ENCODE measurements around the gene AOPEP.

The AOPEP gene

DNA sequence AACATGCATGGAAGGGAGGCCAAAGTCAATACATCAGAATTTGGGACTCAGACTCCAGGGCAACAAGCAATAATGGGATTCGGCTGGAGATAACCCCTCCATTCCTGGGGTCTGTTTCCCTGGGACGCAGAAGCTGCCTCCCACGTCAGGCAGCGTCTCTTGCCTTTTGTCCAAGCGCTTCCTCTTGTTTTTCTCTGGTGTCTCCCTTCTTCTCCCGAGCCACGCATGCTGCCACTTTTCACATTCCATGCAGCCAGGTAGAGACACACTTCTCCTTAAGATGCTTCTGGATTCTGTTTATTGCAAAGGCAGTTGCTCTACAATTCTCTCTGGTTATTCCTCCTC lies 267.3 kb downstream of the AOPEP start:
- no peak for DNase-seq (ENCODE audit: low read depth)

DNA sequence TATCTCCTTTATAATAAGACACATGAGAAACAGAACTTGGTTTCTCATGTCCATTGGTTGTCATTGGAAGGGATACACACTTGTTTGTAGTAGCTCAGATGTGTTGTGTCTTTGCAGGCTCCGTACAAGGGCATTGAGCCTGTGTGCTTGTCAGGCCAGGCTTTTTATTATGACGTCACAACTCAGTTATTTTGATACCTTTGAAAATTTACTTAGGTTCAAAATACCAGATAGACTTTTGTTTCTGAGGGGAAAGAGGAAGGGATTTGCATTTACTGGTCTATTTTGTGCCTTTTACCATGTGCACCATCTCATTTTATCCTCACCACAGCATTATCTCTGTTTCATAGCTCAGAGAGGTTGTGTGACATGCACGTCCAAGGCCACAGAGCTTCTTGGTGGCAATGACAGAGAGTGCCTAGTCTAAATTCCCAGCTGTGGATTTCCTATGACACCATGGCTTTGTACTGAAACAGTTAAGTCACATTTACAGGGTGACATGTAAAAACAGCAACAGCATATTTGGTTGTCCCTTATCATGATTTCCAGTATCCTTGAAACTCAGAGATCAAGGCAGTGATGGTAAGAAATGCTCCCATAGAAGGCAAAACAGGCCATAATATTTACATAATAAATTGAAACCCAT lies 268.7 kb downstream of the AOPEP start:
- DNase-seq (ENCODE audit: low read depth), result no peak

DNA sequence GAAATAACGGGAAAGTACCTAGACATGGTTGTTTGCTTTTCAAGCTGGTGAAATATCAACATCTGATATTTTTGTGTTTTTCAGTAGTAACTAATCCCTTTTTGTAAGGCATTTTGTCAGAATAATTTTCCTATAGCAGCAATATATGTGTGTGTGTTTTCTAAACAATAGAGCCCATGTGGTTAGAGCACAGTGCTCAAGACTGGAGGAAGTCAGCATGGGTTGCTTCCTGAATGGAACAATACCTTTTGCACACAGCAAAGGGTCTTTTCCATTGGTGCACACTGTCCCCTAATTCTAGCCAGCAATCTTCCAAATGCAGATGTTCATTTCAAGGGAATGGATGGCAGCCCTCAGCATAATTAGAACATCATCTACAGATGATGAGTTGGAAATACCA lies 270.1 kb downstream of the AOPEP start:
- no peak for DNase-seq (ENCODE audit: low read depth)

DNA sequence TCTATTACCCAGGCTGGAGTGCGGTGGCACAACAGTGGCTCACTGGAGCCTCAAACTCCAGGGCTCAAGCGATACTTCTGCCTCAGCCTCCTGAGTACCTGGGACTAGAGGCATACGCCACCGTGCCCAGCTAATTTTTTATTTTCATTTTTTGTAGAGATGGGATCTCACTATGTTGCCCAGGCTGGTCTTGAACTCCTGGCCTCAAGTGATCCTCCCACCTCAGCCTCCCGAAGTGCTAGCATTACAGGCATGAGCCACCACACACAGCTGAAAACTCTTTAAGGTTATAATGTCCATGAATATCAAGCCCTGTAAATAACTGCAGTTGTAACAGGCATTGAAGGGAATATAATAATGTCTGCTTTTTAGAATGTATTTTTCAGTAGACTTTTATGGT lies 271.2 kb downstream of the AOPEP start:
- no peak for DNase-seq (ENCODE audit: low read depth)

DNA sequence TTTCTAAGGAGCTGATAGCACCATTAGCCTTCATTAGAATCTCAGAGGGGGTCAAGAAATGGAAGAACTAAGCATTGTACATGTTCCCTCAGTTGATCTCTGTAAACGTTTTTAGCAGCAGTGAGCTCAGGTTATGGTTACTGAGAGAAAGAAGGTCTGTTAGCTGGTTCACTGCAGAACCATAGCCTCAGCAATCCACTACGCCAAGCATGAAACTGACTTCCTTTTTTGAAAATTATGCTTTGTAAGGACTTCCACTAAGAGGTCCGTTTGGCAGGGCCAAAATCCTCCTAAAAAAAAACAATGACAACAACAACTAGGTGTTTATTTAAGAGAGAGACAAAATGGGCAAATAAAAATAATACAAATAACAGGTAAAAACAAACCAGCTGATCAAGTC lies 273.3 kb downstream of the AOPEP start:
- no peak for DNase-seq (ENCODE audit: low read depth)

DNA sequence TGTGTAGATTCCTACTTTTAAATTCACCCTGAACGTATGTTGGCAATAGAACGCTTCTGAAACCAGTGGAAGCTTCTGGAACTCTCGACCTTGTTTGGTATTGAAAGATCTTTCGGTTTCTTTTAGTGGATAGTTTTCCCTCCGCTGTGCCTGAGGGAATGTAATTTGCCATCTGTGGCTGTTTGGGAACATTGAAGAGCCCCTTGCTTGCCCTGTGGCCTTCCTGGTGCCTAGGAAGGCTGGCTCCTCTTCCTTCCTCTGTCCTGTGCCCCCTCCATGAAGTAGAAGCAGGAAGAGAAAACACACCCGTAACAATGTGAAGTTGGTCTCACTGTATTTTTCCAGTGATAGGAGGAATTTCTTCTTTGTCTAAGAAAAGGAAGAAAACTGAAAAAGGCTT lies 274.3 kb downstream of the AOPEP start:
- DNase-seq (ENCODE audit: low read depth), result no peak

DNA sequence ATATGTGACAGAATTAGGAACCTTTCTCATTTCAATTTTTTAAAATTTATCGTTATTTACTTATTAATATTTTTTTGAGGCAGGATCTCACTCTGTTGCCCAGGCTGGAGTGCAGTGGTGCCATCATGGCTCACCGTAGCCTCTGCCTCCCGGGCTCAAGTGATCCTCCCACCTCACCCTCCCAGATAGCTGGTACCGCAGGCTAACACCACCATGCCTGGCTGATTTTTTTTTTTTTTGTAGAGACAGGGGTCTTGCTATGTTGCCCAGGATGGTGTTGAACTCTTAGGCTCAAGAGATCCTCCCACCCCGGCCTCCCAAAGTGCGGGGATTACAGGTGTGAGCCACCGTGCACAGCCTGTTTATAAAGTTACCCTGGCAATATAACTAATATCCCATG lies 275.2 kb downstream of the AOPEP start:
- no peak for DNase-seq (ENCODE audit: low read depth)

DNA sequence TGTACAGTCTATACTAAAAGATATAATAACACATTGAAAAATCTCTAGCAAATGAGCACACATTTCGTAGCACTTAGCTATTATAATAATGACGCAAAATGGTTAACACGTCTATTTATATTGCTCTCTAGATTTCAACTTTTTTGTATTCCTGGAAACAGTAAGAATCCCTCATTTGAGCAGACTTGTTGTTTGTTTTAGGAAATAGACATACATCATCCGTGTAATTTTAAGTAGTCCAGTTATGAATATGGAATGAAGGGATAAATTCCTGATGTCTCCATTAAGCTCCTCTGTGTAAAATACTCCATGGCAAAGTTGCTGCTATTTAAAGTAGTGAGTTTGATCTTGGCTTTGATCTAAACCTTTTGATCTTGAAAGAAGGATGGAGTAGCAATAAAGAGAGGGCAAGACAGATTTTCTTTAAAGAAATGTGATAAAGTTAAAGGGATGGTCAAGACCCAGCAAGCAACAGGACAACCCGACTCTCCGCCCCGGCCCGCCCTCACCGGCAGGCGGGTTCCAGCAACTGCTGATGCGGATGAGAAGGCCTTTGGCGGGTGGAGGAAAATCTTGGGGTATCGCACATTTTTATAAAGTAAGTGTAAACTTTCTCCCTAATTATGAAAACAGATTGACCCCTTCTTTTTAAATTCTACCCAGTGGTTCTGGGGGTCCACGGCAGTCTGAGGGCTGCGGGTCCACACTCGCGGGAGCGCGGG lies 277.4 kb downstream of the AOPEP start:
- no peak for DNase-seq (ENCODE audit: low read depth)

DNA sequence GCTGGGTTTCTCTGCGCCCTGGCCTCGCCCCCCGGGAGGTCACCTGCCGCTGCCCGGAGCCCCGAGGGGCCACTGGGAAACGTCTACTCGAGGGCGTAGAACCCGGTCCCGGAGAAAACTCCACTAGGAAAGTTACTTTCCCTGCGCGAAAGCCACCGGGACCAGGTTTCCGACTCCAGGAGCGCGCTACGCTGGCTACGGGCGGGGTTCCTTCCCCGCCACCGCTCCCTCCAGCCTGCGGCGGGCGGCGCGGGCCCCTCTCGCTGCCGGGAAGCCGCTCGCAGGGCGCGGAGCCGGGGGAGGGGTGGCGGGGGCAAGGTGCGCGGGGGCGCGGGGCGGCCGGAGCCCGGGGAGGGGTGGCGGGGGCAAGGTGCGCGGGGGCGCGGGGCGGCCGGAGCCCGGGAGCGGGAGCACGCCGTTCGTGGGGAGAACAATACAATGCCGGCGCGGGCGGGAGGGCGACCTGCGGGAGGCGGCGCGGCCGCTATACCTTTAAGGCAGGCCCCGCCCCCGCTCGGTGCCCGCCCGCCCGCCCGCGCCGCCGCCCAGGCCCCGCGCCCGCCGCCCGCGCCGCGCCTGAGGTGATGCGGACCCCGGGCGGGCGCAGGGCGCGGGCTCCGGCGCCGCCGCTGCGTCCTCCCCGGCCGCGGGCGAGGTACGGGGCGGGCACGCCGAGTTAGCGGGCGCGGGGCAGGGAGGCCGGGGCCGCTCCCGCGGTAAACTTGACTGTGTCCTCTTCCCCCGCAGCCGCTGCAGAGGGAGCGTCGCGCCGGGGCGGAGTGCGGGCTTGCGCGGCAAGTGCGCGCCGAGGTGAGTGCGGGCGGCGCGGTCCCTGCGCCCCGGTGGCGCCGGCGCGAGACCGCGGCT lies 278.1 kb downstream of the AOPEP start:
- DNase-seq (ENCODE audit: low read depth), result peak; percentile 9

DNA sequence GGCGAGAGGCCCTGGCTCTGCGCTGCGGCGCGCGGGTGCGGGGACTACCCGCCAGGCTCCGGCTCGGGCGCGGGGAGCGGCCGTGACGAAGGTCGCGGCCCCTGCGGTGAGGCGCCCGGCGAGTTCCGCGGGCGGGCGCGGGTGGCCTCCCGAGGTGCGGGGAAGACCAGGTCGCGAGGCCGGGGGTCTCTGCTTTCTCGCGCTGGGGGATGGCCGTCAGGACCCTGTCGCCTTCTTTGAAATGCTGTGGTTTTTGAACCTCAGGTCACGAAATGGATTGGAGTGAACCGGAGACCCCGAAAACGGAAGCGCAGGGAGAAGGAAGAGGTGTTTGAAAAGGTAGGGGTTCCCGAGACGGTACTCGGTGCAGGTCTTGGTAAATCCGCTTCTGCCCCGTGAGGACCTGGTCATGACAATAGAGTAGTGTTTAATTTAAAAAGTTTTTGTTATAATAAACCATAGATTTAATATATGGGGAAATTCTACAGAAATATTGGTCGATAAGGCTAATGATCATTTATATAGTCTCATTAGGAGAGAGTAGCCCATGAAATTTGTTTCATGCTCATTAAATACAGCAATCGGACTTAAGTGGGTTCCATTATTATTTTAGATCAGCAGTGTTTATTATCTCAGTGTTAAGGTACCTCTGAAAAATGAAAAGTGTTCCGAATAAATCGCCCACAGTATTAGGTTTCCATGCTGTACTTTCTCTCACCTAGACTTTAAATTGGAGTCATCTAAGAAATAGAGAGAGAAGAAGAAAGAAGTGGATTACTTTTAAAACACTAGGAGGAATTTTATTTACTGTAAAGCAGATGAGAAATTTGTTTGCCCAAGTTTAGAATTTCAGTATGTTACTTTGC lies 279.0 kb downstream of the AOPEP start:
- no peak for DNase-seq (ENCODE audit: low read depth)

DNA sequence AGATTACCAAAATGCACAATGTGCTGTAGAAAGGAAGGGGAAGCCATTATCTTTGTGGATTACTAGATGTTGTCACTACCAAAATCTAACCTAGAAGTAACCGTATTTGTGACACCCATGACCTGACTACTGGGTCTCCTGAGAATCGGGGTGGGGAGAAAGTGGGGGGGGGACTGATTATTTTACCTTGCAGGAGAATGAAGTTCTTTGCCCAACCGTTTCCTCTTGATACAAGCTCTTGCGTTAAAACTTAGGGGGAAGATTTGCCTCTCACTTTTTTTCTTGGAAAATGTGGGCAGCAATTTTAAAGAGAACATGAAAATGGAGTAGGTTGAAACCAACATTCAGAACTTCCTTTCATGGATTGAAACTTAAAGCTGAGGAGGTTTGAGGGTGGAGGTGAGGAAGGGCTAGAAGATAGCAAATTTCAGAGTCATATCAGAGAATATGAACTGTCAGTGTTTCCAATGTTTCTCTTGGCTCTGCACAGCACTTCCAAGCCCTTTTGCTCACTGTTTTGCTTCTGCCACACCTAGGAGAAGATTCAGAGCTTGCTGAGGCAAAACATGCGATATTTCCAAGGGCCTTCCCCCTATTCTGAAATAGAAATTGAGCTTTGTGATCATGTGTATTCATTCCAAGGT lies 280.8 kb downstream of the AOPEP start:
- no peak for DNase-seq (ENCODE audit: low read depth)

DNA sequence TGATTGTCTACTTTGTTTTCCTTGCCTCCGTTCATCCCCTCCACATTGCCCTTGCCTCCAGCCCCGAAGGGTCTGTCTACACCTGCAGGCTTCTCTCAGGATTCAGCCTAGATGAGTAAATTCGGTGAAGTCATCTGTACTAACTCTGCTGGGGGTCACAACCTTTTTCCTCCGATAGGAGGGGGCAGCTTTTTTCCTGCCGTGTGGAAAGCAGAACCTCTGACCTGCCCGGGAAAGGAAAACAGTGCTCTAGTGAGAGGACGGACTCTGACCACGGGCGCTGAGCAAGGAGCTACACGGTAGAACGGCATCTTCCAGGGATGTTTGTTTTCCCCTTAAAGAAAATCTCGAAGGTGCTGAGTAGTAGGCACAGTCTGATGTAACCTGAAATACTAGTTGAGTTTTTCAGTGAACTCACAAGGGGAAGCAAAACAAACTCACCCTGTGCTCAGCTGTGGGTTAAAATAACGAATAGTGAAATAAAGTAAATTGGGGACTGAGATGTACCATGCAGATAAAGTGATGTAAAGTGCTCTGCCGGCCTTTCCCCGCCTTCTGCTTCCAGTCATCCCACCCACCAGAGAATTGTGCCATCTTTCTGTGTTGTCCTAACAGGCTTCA lies 281.8 kb downstream of the AOPEP start:
- DNase-seq (ENCODE audit: low read depth), result no peak

DNA sequence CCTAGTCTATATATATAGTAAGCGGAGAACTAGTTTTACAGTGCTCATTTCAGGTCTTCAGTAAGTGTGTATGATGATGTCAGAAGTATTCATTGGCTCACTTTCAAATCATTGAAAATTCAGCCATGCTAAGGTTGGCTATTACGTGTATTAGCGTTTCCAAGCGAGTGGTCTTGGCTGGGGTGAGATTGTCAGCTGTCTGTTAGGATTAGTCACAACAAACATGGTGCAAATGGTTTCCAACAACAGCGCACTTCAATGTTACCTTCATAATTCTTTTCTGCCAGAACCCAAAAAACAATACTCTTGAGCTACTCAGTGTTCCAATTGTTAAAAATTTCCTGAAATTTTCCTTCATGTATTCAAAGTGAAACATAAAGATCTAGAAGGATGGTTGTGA lies 283.0 kb downstream of the AOPEP start:
- DNase-seq (ENCODE audit: low read depth), result no peak

DNA sequence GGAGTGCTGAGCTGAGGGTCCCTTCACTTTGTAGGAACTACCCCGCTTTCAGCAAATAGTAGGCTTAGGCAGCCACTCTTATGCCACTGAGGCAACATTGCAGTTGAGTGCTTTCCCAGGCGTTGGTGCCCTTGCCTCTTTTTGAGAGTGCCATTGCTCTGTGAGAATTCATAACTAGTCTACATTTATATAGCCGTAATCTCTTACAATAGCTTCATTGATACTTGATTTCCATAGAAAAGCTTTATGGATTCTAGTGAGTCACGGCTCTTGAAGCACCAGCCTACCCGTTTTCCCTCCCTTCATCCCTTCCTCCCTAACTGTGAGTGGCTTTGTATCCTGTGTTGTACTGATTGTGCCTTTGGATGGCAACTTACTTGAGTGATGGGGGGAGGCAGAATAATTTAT lies 283.9 kb downstream of the AOPEP start:
- no peak for DNase-seq (ENCODE audit: low read depth)

DNA sequence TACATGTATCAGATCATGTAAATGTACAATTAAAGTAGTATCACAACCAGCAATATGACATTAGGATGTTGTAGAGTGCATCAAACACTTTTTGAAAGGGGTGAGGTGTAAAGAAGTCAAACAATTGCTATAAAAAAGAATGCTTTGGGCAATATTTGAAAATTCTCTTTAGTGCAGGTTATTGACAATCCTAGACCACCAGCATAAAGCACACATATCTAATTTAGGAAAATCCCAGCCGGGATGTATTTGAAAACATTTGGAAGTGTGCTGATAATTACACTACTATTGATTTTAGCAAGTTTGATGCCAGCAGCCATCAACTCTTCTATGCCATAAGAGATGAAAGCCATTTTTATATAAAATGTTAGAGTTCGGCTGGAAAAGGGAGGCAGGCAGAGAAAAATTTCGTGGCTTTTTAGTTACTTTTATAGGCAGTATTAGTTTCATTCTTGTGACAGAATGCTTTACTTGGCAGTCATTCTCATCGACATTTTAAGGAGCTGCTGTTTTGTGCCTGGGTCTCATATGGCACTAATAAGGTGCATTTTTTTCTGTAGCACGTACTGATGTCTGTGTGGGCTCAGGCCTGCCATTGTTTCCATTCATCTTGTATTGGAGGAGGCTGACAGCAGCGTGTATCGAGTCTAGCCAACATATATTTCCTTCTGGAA lies 285.7 kb downstream of the AOPEP start:
- DNase-seq (ENCODE audit: low read depth), result no peak

DNA sequence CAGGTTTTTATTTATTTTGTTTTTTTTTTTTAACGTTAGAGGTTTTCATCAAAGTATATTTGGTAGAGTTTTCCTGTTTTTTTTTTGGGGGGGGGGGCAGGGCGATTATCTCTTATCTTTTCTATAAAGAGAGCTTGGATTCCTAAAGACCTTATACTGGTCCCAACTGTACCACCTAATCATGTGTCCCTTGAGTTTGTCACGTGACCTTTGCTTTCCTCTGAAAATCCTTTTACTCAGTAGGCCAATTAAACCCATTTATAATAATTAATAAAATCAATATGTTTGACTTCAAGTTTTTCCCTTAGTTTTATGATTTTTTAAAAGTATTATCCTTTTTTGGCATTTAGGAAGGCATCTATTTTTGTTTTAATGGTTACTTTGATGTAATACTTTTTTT lies 286.4 kb downstream of the AOPEP start:
- no peak for DNase-seq (ENCODE audit: low read depth)

DNA sequence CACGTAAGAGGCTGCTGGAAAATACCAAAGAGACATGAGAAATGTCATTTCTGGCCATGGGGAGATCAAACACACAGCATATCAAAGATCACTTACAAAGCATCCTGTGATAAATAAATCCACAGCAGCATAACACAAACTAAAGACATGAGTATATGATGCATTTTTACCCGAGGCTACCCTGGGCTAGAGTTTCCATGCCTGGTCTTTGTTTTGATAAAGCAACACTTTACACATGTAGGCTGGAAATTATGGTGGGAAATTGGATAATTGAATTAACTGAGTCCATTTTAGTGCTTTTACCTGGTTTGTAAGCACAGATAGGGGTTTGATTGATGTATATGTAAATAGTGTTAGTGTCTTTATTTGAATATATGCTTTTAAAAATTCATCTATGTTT lies 288.4 kb downstream of the AOPEP start:
- no peak for DNase-seq (ENCODE audit: low read depth)

DNA sequence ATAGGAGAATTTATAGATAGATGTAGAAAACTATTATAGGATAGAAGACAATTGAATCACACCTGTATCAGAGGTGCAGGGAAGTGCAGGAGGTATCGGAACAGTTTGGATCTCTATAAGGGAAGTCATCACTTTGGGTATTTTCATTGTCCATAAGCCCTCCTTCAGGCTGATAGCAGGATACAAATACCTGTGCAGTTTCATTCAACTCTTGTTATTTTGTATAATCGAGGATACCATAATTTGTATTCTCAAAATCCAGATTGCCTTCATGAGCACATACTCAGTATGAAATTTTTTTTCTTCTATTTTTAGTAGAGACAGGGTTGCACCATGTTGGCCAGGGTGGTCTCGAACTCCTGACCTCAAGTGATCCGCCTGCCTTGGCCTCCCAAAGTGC lies 289.1 kb downstream of the AOPEP start:
- no peak for DNase-seq (ENCODE audit: low read depth)

DNA sequence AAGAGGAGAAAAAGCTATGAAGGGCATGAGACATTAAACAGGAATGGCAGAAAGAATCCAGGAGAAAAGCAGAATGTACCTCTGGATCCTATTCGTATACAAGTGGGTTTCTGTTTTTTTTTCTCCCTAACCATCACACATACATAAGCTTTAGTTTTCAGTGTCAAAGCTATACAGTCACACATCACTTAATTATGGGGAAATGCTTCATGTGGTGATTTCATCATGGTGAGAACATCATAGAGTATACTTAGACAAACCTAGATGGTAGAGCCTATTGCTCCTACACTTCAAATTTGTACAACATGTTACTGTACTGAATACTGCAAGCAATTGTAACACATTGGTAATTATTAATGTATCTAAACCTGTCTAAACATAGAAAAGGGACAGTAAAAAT lies 290.6 kb downstream of the AOPEP start:
- DNase-seq (ENCODE audit: low read depth), result no peak

DNA sequence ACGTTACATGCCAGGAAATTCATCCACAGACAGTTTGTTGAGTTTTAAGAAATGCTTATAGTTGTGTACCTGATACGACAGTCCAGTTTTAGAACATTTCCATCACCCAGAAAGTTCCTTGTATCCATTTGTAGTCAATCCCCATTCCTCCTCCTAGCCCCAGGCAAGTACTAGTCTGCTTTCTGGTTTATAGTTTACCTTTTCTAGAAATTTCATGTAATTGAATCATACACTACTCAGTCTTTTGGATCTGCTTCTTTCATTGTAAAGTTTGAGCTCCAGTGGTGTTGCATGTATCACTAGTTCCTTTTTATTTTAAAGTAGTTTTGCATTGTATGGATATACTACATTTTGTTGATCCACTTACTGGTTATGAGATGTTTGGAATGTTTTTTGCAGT lies 291.2 kb downstream of the AOPEP start:
- no peak for DNase-seq (ENCODE audit: low read depth)

Data from stimulated activated CD4-positive, alpha-beta T cell treated with anti-CD3 and anti-CD28 coated beads, Interleukin-2, amount 100 ng/mL, for 4 hours (primary cell).